Activated naive CD8-positive, alpha-beta T cell treated with anti-CD3 and anti-CD28 coated beads, Interleukin-2, amount 50 U/mL, for 24 hours (primary cell): ENCODE results near the gene ZDHHC1.

Experiments used
- ATAC-seq: fragments of 150-1000 bp; cut with Tn5 transposase; one replicate; pipeline ENCODE4 v1.10.0; 2021
- DNase-seq: peaks from one replicate; pipeline ENCODE4 v3.0.0; 2021
- H3K27ac Mint-ChIP-seq: one replicate; pipeline ENCODE4 v1.8.0; 2021; ENCODE audit warnings: mild to moderate bottlenecking, mixed read lengths
- H3K27me3 Mint-ChIP-seq: one replicate; pipeline ENCODE4 v1.8.0; 2021; ENCODE audit warnings: mixed read lengths
- H3K36me3 Mint-ChIP-seq: one replicate; pipeline ENCODE4 v1.8.0; 2021; ENCODE audit warnings: low read depth, mixed read lengths
- H3K4me1 Mint-ChIP-seq: one replicate; pipeline ENCODE4 v1.8.0; 2021; ENCODE audit warnings: mixed read lengths
- H3K4me3 Mint-ChIP-seq: one replicate; pipeline ENCODE4 v1.8.0; 2021; ENCODE audit warnings: mild to moderate bottlenecking, moderate library complexity, mixed read lengths
- H3K9me3 Mint-ChIP-seq: one replicate; pipeline ENCODE4 v1.8.0; 2021; ENCODE audit warnings: mixed read lengths

ZDHHC1 gene

DNA sequence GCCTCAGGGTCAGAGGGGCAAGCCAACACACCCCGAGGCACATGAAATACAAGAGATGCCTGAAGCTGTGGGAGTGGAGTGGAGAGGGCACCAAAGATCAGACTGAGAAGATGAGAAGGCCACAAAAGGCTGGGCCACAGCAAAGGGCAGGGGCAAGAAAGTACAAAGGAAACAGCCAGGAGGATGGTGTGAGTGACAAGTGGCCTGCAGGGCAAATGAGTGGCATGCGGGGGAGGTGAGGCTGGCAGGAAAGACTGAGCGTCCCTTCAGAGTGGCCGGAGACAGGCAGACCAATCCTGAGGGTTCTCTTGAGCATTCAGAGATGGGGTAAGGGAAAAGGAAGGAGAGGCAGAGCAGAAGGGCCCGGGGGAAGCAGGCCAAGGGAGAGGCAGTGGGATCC is 37.8 kb upstream of the ZDHHC1 start:
- H3K4me1 Mint-ChIP-seq, result peaks cover 2% of the 10 kb centered on the region
- no peak overlapping the region for H3K4me3 Mint-ChIP-seq
- H3K27me3 Mint-ChIP-seq, result no peaks in the 10 kb centered on the region
- H3K27ac Mint-ChIP-seq, result no peak overlapping the region
- DNase-seq, result no peak
- no peaks in the 10 kb centered on the region for H3K9me3 Mint-ChIP-seq
- peak; percentile 17 for ATAC-seq
- no peaks in the 10 kb centered on the region for H3K36me3 Mint-ChIP-seq

DNA sequence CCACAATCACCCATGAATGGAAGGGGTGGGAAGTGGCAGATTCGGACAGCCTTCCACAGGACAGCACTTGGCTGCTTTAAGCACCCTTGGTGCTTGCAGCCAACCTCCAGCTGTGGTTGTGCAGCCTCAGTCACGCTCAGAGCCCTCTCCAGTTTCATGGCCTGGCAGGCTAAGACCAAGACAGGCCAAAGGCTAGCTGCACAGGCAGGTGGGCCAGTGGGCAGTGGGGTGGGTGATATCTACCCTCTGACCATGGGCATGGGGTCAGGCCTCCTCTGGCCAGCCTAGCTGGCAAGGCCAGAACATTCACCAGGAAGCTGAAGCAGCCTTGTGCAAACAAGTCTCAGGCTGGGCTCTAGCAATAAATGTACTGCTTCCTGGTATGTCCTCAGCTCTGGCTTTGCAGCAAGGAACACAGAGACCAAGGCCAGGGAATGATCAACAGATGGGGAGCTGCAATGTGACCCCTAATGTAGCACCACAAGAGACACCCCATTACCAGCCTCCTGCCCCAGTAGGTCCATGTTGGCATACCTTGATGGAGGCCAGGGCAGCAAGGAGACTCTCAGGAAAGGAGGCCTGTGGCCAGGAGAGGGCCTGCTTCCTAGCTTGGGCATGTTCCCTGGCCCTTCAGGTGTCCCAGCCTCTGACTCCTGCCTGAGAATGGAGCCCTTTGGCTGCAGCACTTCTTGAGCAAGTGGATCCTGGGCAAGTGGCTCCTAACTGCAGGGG is 35.6 kb upstream of the ZDHHC1 start:
- ATAC-seq (no peak), DNase-seq (no peak)
- Mint-ChIP-seq H3K27me3 (no peaks in the 10 kb centered on the region), H3K4me1 (peaks cover 2% of the 10 kb centered on the region), H3K36me3 (no peaks in the 10 kb centered on the region), H3K9me3 (no peaks in the 10 kb centered on the region), H3K4me3 (no peak overlapping the region), H3K27ac (no peak overlapping the region)

DNA sequence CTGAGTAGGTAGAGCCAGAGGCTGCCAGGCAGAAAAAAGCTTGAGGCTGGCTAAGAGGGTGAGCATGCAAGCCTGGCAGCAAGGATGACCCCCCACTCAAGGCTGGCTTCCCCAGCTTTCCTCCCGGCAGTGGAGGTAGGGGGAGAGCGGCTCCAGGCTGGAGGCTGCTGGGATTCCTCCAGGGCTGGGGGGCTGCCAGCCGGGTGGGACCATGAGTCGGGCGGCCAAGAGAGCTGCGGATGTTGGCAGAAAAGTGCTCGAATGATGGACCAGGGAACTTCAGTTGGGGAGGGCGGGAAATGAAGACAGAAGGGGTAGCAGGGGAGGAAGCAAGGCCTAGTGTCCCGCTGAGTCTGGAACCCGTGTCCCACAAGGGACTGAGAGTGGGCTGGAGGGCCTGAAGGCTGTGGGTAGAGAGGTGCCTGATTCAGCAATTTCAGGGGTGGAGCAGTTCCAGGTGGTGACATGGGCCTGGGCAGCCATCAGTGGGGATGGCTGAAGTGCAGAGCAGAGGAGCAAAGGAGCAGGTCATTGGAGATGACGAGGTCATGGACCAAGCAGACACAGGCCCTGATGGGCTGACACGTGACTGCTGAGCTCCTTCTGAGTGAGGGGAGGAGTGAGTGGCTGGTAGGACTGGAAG is 34.9 kb upstream of the ZDHHC1 start:
- Mint-ChIP-seq H3K36me3 (no peaks in the 10 kb centered on the region), H3K27me3 (no peaks in the 10 kb centered on the region), H3K4me3 (no peak overlapping the region), H3K4me1 (no peaks in the 10 kb centered on the region), H3K27ac (no peak overlapping the region), H3K9me3 (no peaks in the 10 kb centered on the region)
- DNase-seq (no peak), ATAC-seq (no peak)

DNA sequence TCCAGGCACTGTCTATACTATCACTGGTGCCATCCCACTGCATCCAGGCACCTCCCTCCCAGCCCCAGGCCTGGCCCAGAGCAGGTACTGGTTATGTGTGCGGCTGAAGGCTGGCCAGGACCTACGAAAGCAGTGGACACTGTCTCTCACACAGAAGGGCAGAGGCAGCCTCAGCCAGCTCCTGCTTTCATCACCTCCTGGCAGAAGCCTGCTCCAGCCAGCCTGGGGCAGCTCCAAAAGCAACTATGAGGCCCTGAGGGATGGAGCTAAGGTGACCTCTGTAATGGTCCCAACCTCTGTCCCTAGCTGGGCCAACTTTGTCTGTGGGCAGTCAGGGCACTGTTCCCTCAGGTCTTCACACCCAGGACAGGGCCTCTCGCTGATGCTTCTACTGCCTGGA is 33.5 kb upstream of the ZDHHC1 start:
- Mint-ChIP-seq H3K9me3 (no peaks in the 10 kb centered on the region), H3K4me1 (no peaks in the 10 kb centered on the region), H3K27ac (no peak overlapping the region), H3K36me3 (no peaks in the 10 kb centered on the region), H3K4me3 (no peak overlapping the region), H3K27me3 (no peaks in the 10 kb centered on the region)
- ATAC-seq, result no peak
- DNase-seq, result no peak

DNA sequence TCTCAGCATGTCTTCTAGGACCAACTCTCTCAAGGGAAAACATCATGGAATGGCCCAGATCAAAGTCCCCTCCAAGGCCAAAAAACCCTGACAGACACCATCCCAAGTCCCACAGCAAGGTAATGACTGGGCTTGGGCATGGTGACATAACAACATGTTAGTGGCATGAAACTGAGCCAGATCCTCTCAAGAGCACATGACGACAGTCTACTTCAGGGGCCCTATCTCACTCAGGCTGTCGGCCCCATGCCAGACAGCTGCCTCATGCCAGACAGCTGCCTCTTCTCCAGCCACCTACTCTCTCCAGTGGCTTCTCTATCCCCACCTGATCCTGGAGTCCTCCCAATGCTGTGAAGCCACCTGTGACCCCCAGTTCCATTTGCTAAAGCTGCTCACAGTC is 33.1 kb upstream of the ZDHHC1 start:
- DNase-seq (no peak), ATAC-seq (no peak)
- H3K4me3 Mint-ChIP-seq, result no peak overlapping the region
- H3K27ac Mint-ChIP-seq, result no peak overlapping the region
- H3K36me3 Mint-ChIP-seq, result no peaks in the 10 kb centered on the region
- no peaks in the 10 kb centered on the region for H3K4me1 Mint-ChIP-seq
- no peaks in the 10 kb centered on the region for H3K27me3 Mint-ChIP-seq
- H3K9me3 Mint-ChIP-seq, result no peaks in the 10 kb centered on the region

DNA sequence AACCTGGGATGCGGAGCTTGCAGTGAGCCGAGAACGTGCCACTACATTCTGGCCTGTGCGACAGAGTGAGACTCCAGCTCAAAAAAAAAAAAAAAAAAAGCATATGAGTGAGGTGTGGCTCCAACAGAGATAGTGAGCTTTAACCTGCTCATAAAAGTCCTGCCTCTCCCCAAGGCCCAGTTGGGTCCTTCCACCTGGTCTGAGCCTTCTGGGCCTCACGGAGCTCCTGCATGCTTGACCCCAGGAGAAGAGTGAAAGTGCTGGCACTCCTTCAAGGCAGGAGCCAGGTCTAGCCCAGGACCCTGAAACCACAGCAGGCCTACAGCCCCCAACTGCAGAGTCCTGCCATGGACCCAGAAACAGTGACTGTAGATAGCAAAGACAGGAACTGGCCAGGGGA is 32.3 kb upstream of the ZDHHC1 start:
- Mint-ChIP-seq H3K36me3 (no peaks in the 10 kb centered on the region), H3K4me3 (no peak overlapping the region), H3K27ac (no peak overlapping the region), H3K9me3 (no peaks in the 10 kb centered on the region), H3K4me1 (no peaks in the 10 kb centered on the region), H3K27me3 (no peaks in the 10 kb centered on the region)
- DNase-seq, result no peak
- no peak for ATAC-seq

DNA sequence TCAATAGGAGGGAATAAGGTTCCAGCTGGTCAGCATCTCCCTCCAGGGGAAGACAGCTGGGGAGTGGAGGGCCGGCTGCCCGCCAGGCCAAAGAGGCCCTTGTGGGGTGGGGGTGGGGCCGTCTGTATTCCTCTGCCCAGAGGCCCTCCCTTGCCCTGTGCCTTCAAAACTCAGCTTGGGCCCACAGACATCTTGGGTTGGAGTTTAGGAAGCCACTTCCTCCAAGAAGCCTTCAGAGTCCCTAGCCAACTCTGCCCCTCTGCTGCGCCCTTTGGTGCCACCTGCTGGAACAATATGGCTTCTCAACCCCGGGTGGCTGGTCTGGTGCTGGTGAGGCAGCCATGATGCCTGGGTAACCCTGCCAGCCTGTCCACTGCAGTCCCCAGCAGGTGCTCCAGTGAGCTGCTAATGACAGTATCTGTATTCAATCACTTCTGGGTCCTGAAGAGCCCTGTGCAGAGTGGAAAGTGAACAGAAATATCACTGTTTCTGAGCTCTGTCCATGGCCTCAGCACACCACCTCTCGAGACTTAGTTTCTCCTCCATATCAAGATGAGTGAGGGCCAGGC is 31.3 kb upstream of the ZDHHC1 start:
- Mint-ChIP-seq H3K36me3 (no peaks in the 10 kb centered on the region), H3K27ac (no peak overlapping the region), H3K9me3 (no peaks in the 10 kb centered on the region), H3K4me1 (no peaks in the 10 kb centered on the region), H3K27me3 (no peaks in the 10 kb centered on the region), H3K4me3 (no peak overlapping the region)
- peak; percentile 92 for ATAC-seq
- peak; percentile 81 for DNase-seq

DNA sequence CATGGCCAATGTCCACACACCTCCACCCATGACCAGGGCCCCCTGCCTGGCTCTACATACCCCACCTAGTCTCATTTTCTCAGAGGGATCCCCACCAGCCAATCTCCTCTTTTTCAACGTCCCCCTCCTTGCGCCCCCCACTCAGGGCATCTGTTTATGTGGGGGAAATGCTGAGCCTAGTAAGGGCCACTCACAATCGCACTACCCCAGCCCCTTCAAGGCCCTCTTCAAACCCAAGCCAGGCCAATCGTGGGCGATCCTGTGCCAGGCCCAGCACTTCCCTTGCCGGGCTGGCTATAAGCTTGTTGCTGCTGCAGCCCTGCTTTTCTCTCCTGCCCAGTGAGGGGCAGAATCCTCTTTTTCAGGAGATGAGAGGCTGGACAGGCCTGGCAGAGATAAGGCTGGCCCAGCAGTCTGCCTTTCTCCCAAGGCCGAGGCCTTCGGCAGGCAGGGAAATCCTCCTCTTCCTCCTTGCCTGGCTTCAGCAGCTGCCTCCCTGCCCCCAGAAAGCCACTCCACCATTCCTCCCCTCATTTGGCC is 30.8 kb upstream of the ZDHHC1 start:
- Mint-ChIP-seq H3K27ac (no peak overlapping the region), H3K27me3 (no peaks in the 10 kb centered on the region), H3K36me3 (no peaks in the 10 kb centered on the region), H3K9me3 (no peaks in the 10 kb centered on the region), H3K4me3 (no peak overlapping the region), H3K4me1 (no peaks in the 10 kb centered on the region)
- ATAC-seq (no peak), DNase-seq (no peak)

DNA sequence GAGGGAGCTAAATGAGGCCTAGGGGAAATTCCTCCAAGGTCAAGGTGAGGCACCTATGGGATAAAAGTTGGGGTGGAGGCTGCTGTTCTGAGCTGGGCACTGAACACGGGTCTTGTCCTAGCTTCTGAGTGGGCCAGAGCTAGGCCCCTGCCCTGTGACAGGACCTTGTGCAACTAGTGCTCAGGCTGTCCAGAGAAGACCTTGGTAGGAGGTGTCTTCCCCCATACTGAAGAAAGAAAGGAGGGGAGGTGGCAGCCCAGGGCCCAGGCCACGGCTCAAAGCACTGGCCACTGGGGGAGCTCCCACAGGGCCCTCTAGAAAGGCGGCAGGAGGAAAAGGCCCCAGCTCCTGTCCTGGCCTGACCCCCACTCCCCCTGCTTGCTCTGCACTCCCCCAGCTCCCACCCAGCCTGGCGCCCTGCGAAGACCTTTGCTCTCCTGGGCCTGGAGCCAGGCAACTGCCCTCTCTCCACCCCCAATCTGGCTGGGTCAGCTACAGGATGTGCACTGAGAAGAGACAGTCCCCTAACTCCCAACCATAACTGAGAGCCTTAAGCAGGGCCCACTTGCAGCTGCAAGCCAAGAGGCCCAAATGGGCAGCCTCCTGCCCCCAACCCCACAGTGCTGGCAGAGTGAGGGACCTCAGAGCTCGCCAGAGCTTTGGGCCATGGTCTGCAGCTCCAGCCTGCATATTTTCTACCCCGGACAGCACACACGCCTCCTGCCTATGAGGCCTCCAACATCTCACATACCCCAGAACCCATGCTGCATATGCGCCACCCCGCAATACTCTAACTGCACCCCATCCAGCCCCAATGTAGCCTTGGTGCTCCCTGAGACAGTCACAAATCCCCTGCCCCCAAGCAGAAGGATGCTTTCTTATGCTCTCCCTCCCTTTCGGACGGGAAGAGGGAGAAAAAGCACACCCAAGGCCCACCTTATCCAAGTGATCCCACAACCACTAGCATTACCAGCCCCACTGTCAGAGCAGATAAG is 29.9 kb upstream of the ZDHHC1 start:
- Mint-ChIP-seq H3K4me3 (no peak overlapping the region), H3K9me3 (no peaks in the 10 kb centered on the region), H3K36me3 (no peaks in the 10 kb centered on the region), H3K4me1 (no peaks in the 10 kb centered on the region), H3K27me3 (no peaks in the 10 kb centered on the region), H3K27ac (no peak overlapping the region)
- ATAC-seq (no peak), DNase-seq (no peak)

DNA sequence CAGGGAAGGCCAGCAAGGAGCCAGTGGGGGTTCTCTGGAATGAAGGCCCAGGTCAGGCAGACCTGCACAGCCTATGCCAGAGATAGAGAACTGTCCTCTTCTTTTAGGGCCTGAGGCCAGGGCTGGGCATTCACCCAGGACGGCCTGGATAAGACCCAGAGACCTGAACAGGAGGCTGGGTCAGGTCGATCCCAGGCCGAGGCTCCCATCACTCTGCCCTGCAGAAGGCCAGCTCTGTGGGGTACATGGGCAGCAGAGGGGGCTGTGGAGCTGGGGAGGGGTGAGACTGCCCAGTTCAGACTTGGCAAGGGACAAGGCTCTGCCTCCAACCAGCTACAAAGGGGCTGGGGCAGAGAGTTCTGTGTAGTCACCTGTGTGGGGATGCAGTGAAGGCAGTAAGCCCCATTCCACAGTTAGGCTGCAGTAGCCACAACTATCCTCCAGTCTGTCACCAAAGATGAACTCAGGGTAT is 29.2 kb upstream of the ZDHHC1 start:
- DNase-seq, result no peak
- no peak overlapping the region for H3K4me3 Mint-ChIP-seq
- ATAC-seq, result no peak
- no peaks in the 10 kb centered on the region for H3K4me1 Mint-ChIP-seq
- H3K36me3 Mint-ChIP-seq, result no peaks in the 10 kb centered on the region
- H3K27me3 Mint-ChIP-seq, result no peaks in the 10 kb centered on the region
- H3K27ac Mint-ChIP-seq, result no peak overlapping the region
- H3K9me3 Mint-ChIP-seq, result no peaks in the 10 kb centered on the region

DNA sequence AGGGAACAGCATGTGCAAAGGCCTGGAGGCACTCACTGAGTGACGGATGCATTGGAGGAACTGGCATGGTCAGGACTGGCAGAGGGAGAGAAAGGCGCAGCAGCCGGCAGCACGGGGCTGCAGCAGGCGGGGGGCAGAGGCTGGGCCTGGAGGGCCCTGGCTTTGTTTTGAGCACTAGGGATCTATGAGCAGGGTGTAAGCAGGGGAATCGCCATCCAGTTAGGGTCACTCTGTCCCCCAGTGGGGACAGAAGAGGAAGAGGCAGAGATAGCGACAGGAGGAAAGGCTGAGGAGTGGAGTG is 28.8 kb upstream of the ZDHHC1 start:
- no peaks in the 10 kb centered on the region for H3K27me3 Mint-ChIP-seq
- no peaks in the 10 kb centered on the region for H3K9me3 Mint-ChIP-seq
- DNase-seq, result no peak
- H3K4me1 Mint-ChIP-seq, result no peaks in the 10 kb centered on the region
- H3K27ac Mint-ChIP-seq, result no peak overlapping the region
- no peak overlapping the region for H3K4me3 Mint-ChIP-seq
- no peaks in the 10 kb centered on the region for H3K36me3 Mint-ChIP-seq
- ATAC-seq, result no peak

DNA sequence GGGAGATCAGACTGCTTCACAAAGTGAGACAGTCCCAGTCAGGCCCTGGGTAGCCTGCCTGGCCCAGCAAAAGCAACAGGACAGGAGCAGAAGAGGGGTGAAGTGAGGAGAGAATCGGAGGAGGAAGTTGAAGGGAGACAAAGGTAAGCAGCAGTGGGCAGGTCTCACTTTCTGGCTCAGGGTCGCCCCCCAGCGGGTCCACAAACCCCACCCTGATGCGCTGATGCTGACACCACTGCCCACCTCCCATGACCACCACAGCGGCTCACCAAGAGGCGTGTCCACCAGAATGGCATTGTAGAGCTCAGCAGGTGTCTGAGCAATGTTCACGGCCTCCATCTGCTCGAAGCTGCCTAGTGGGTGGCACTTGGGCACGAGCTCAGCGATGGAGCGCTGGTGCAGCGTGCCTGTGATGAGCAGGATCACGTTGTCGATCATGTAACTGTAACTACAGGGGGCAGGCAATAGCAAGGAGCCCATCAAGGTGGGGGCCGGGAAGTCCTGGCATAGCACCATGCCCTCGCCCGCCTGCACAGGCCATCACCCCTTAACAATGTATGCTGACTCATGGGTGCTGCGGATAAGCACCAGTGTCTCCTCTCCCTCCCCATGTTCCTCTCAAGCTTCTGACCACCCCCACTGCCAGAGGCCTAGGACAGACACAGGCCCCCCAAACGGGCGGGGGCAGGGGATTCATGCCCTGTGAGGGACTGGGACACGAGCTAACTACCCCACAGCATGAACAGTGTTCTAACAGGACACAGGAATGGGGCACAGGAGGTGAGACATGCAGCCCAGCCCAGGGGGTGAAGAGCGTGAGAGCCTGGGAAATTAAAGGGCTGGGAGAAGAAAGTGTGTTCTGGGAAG is 28.2 kb upstream of the ZDHHC1 start:
- no peak for ATAC-seq
- Mint-ChIP-seq H3K4me3 (no peak overlapping the region), H3K27me3 (no peaks in the 10 kb centered on the region), H3K9me3 (no peaks in the 10 kb centered on the region), H3K4me1 (no peaks in the 10 kb centered on the region), H3K27ac (no peak overlapping the region), H3K36me3 (no peaks in the 10 kb centered on the region)
- DNase-seq, result no peak

DNA sequence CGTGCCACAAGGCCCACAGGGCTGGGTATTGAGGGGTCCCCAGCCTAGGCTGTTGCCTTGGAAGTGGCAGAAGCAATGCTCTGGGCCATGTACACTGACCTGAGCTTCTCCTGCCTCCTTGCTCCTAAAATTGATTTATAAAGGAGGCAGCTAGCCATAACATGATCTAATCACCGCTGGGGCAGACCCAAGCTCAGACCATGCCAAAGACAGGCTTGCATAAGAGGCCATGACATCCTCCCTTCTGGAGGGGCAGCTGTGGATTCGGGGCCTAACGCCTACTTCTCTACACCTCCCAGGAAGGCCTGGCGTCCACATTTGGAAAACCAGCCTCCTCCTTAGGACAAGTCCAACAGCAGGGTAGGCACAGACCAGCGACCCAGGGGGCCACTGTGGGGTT is 27.0 kb upstream of the ZDHHC1 start:
- H3K27ac Mint-ChIP-seq, result no peak overlapping the region
- no peaks in the 10 kb centered on the region for H3K9me3 Mint-ChIP-seq
- DNase-seq (no peak), ATAC-seq (no peak)
- no peak overlapping the region for H3K4me3 Mint-ChIP-seq
- H3K36me3 Mint-ChIP-seq, result peaks cover 3% of the 10 kb centered on the region
- H3K27me3 Mint-ChIP-seq, result no peaks in the 10 kb centered on the region
- H3K4me1 Mint-ChIP-seq, result no peaks in the 10 kb centered on the region
